T-helper 1 cell treated with Interleukin-12 subunit alpha and Interleukin-12 subunit beta and Interleukin-4 antibody, amounts not matched to agents 30 ng/mL and 1 ng/mL, for 36 hours (primary cell): ENCODE data around the gene HEPHL1. TPM values are rescaled to one million over a fixed set of nuclear protein-coding genes. Genes with fewer than 3 reads are reported as not detected.
"Not testable (repeated sequence)": the region's sequence is repeated elsewhere in the genome, so short reads cannot be mapped to it uniquely, and the experiment has no call there.

ENCODE experiments used
- intact Hi-C: fragments of 100-400 bp; cut with micrococcal nuclease; formaldehyde crosslinking; loops from one replicate; pipeline ENCODE4 v1.15.1; 2024
- total RNA-seq: library from RNA; stranded (reverse); gene quantifications from 2 replicates; pipeline ENCODE4 v1.2.3, GENCODE V29; 2022

Gene HEPHL1
- total RNA-seq, 1 donor from 2014 or later, result not detected

DNA sequence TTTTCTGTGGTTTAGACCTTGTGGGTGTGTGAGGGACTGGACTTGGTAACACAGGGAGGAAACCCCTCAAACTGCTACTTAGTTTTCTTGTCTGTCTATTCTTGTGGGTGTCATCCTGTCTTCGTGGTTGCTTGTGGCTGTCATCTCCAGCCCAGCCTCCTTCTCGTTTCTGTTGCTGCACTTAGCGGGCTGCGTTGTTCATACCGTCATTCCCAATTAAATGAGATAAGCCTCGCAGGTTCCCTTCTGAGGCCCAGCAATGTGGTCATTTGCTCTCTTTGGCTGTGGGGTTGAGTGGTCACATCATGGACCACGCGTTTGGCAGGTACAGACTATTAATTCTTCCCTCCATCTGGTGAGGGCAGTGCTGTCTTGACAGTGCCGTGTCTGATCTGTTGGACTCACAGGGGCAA lies 126.3 kb downstream of the HEPHL1 start:
- intact Hi-C loops, result loop anchor here (1.0 kb wide), 3 partner anchors 8 to 18 kb away; no protein-coding TSS in a partner anchor

DNA sequence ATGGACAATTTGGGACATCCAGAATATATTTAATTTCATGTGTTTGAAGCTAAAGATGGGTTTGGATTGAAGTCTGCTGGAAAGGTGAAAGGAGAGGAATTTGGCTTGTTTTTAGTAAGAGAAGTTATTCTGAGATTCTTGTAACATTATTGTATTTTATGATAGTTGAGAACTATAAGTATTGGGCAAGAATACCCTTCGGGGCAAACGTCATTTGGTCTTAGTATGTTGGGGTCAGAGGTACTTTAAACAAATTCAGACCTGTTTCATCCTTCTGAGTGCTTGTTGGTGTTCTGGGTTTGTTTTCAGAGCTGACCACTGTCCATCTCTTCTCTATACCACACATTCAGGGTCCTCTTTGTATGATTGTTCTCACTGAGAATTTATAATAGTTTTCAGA lies 127.0 kb downstream of the HEPHL1 start:
- intact Hi-C loops, result no loop called here

DNA sequence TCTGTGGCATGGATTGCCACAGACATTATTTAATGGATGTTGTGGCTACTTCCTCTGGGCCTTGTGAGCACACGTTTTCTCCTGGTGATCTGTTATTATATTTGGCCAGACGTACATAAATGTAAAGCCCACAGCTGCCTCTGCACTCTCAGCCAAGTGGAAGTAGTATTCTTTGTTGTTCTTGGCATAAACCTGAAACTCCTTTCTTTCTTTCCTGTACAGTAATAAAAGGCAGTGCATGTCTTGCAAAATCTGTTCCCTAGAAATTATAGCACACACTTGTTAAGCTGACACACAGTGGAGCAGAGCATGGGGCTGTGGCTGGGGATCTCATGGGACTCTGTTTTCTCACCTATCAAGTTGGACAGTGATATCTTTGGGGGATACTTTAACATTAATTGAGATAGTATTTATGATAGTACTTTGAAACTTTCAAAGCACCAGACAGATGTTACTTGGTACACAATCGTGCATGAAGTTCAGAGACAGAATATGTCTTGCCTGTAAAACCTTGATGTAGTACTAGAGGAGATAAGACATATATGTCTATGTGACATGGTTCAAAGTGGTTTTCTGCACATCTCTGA lies 128.4 kb downstream of the HEPHL1 start:
- intact Hi-C loops, result no loop called here

DNA sequence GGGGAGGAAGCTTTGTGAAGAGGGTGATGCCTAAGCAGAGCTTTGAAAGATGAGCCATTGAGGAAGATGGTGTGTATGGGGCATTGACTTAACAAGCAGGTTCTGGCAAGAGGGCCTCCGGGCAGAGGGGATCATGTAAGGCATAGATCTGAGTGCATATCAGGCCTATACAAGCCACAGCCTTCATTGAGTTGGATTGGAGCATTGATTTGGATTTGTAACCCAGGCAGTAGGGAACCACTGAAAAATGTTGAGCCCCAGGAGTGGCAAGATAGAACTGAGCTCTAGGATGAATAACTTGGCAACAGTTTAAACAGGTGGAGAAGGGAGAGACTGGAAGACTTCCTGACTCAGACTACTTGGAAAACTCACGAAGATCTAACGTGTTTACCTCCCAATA lies 128.9 kb downstream of the HEPHL1 start:
- intact Hi-C loops, result no loop called here

DNA sequence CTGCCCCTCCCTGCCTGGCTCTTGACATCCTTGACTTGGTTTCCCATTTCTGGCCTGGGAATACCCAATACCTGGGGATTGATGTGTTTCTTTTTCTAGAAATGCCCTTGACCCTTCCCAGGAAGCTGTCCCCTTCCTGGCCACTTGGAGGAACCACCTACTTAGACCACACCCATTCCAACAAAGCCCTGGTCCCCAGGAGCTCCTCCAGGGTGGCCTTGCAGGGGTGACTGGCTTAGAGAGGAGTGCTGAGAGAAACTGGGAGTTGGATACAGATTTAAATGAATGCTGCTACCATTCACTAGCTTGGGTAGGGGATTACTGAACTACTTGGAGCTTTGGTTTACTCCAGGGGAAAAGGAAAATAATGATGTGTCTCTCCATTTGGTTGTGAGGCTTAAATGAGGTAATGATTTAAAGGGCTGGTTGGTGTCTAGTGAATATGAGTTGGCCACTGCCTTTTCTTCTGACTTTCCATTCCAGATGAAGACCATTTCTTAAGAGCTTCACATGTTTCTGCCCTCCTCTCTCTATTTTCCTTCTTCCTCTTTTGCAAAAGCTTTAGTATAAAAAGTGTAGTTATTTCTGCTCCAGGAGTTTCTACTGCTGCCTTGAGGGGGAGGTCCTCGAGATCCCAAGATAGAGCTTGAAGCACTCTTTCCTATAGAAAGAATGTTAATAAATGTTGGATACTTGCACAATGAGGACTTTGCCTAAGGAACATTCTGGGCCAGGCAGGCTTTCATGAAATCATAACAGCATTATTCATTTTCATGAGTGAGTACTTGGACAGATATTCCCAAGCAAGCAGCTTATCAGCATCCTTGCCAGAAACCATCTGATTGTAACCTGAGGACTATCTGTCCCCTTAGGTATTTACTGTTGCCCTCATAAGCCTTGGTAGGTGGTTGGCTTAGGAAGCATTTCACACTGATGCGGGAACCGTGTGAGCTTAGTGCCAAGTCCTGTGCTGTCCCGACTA lies 129.8 kb downstream of the HEPHL1 start:
- intact Hi-C loops, result no loop called here

DNA sequence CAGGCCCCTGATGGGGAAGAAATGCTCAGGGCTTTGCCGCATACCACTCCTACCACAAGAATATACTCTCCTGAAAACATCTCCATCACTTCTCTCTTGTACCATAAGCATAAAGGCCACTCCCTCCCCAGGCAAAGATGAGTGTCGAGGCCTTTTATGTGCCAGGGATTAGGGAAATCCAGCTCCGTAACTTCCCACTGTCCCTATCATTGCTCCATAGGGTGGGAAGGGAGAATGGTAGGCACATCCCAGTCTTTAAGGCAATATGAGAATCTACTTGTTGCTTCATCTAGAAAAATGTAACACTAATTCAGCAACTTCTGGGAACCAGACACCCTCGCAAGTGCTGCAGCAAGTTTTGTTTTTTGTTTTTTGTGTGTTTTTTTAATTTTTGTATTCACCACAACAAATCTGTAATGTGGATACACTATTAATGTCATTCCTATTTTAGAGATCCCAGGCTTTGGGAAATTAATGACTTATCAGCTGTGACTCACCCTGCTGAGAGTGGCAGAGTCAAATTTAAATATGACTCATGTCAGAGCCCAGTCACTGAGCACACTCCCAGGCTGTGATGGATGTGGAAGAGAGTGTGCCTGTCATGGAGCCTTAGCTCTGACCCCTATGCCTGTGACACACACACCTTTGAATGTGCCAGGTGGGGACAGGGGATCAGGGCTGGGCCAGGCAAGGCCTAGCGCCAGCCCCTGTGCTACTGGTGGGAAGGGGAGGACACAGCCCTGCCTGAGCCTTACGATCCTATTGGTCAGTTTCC lies 130.9 kb downstream of the HEPHL1 start:
- intact Hi-C loops, result no loop called here

DNA sequence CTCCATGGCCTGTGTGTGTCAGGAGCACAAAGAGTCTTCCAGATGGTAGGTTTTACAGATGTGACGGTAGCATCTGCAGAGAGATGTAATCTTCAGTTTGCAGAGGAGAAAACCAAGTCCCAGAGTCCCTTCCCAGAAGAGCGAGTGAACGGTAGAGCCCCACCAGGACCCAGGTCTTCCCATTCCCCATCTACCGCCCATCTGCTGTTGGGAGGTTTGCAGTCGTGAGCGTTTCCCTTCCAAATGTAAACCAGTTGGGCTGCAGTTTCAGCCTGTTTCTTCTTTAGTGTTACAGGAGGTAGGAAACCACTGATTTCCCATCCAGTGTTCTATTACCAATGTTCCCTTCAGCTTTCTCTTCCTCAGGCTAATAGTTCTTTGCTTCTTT lies 131.5 kb downstream of the HEPHL1 start:
- intact Hi-C loops, result no loop called here

DNA sequence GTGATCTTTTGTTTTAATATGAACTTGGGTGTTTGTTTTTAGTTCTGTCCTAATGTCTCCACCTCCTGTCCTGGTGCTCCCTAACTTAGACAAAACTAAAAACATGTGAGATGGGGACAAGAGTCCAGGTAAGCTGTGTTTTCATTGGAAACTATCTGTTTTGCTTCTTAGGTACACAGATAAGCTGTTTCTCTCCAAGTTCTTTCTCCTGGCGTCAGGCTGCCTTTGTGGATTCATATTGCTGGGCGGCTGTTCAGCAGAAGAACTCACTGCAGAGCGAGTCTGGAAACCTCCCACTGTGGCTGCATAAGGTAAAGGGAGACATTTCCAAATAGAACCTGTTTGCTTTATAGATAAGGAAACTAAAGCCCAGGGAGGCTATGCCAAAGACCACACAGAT lies 132.2 kb downstream of the HEPHL1 start:
- intact Hi-C loops, result no loop called here

DNA sequence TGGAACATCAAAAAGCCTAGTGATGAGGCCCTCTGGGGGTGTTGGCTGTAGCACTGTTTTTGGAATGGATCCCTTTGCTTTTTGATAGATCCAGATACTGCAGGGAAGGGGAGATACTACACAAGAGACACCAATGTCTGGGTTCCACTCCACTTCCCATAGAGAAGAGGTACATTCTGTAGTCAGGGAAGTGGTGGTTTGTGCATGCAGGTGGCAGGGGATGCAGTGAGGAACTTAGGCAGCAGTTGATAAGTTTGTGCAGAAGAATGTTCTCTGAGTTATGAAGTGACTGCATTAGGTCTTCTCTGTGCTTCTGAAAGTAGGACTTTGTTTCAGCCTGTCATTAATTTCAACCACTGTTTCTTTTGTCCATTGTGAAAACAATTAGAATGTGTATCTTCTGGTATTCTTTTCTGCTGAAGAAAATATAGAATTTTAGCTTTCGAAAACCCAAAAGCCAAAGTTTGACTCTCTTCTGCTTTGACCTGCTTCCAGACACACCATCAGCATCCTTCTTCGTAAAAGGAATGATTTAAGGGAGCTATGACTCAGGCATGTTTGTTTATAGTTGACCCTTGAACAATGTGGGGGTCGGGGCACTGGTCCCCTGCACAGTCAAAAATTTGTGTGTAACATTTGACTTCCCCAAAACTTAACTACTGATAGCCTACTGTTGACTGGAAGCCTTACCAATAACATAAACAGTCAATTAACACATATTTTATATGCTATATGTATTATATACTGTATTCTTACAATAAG lies 133.1 kb downstream of the HEPHL1 start:
- intact Hi-C loops, result no loop called here

DNA sequence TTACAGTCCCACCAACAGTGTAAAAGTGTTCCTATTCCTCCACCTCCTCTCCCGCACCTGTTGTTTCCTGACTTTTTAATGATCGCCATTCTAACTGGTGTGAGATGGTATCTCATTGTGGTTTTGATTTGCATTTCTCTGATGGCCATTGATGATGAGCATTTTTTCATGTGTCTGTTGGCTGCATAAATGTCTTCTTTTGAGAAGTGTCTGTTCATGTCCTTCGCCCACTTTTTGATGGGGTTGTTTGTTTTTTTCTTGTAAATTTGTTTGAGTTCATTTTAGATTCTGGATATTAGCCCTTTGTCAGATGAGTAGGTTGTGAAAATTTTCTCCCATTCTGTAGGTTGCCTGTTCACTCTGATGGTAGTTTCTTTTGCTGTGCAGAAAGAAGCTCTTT lies 136.2 kb downstream of the HEPHL1 start:
- intact Hi-C loops, result not testable (repeated sequence)

Other genes with a start within 250 kb of the HEPHL1 start
- 49.9 and 50.4 TPM in 2 replicates for gene MED17, start 237.1 kb upstream of the HEPHL1 start, total RNA-seq
- gene VSTM5, start 170.7 kb upstream of the HEPHL1 start, total RNA-seq, result not detected in 2 replicates
- gene PANX1, start 107.5 kb downstream of the HEPHL1 start, total RNA-seq, result 15.8 and 16.6 TPM in 2 replicates